Tibial artery (tissue), 4 donors: ENCODE data around the gene PTPN11.
"Not testable (repeated sequence)": the region's sequence is repeated elsewhere in the genome, so short reads cannot be mapped to it uniquely, and the experiment has no call there.

ENCODE experiments used
- DNase-seq, 2 donors: peaks; one replicate each; pipeline ENCODE4 v3.0.0-alpha.2; 2019
- H3K27ac ChIP-seq, 2 donors: fragments of 200-600 bp; sonication (generic) in 1 of 2; 1 replicate in 1 of 2; 2 replicates in 1 of 2; pipeline ENCODE4 v1.5.1; 2018 to 2019; ENCODE audit warnings: mild to moderate bottlenecking in 1 of 2
- H3K27me3 ChIP-seq, 2 donors: fragments of 200-600 bp; sonication (generic) in 1 of 2; one replicate each; pipeline versions ENCODE4 v1.5.1 to v1.6.0; 2016 to 2019
- H3K36me3 ChIP-seq, 3 donors: fragments of 200-600 bp; sonication (generic) in 2 of 3; one replicate each; pipeline ENCODE4 v1.5.1; 2016 to 2019; ENCODE audit warnings: mild to moderate bottlenecking in 2 of 3
- H3K4me1 ChIP-seq, 4 donors: fragments of 200-600 bp; sonication (generic) in 2 of 4; 1 replicate in 3 of 4; 2 replicates in 1 of 4; pipeline ENCODE4 v1.5.1; 2016 to 2019
- H3K4me3 ChIP-seq, 2 donors: fragments of 200-600 bp; sonication (generic) in 1 of 2; 1 replicate in 1 of 2; 2 replicates in 1 of 2; pipeline ENCODE4 v1.5.1; 2018 to 2019; ENCODE audit warnings: mild to moderate bottlenecking in 2 of 2
- H3K9me3 ChIP-seq, 3 donors: fragments of 200-600 bp; sonication (generic) in 1 of 3; one replicate each; pipeline ENCODE4 v1.5.1; 2016 to 2019
- CTCF ChIP-seq, 2 experiments: fragments of 200-600 bp in 1 of 2; fragments of 450-650 bp in 1 of 2; IDR thresholded peaks; one replicate each; pipeline ENCODE4 v1.5.1; 2017 to 2019; ENCODE audit warnings: antibody characterized with exemption in 2 of 2, mild to moderate bottlenecking in 1 of 2, moderate library complexity in 1 of 2
- intact Hi-C: fragments of 100-400 bp; cut with DNase I; formaldehyde crosslinking; loops from one replicate; pipeline ENCODE4 v1.15.0; 2023; ENCODE audit warnings: low total_unique reads

The PTPN11 gene

DNA sequence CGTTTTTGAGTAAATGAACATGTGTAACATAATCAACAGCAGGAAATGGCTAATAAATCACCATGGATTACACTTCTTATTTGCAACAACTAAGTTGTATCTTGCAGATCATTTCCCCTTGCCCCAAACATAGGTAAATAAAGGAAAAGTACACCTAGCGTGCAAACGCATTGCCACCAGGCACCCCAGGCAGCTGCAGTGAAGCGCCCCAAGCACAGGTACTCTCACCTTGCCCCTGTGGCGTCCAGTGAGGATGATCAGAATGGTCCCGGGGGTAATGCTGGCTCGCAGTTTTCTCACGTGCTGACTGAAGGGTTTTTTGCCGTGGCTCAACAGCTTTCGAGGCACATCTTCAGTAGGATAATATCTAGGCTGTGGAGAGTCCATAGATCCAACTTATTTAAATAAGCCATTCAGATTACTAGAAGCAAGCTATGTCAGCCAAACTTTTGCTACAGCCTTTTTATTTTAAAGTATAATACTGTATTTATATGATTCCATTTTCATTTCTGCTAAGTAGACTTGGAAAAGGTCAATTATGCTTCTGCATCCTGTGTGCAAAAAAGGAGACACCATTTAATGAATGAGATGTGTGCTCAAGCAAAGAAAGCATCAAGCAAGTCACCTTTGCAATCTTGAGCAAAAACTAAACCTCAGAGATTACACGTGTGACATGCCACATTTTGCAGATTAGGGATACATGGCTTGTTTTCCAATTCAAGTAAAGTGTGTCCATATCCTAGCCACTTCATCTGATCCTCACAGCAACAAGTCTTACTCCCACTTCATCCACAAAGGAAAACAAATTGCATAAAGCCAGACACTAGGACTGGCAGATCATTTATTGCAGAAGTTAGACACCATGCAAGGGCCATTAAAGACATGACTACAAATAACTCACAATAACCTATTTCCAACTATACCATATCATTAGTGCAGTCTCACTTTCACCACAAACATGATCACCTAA is 11.9 kb upstream of the PTPN11 start:
- Histone ChIP-seq H3K36me3 (peaks cover 35 to 45% (median 40%) of the 10 kb centered on the region in 3 donors), H3K9me3 (no peaks in the 10 kb centered on the region), H3K27ac (no peak overlapping the region), H3K27me3 (no peaks in the 10 kb centered on the region), H3K4me3 (no peak overlapping the region), H3K4me1 (peaks cover 0 to 20% (median 14%) of the 10 kb centered on the region in 4 donors)
- DNase-seq, result no peak
- no peak for TF ChIP-seq CTCF (IDR thresholded peaks at IDR 0.05)
- intact Hi-C loops, result no loop called here

DNA sequence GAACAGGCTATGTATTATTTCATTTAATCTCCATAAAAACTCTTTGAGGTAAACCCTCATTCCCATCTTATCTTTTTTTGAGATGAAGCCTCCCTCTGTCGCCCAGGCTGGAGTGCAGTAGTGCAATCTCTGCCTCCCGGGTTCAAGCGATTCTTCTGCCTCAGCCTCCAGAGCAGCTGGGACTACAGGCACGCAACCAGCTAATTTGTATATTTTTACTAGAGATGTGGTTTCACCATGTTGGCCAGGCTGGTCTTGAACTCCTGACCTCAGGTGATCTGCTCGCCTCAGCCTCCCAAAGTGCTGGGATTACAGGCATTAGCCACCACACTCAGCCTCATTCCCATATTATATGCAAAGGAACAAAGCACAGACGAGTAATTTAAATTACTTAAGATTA is 11.1 kb upstream of the PTPN11 start:
- intact Hi-C loops, H3K4me3 ChIP-seq, H3K27ac ChIP-seq, H3K27me3 ChIP-seq, DNase-seq, H3K9me3 ChIP-seq: not testable (repeated sequence)
- peaks cover 0 to 20% (median 14%) of the 10 kb centered on the region in 4 donors for H3K4me1 ChIP-seq
- peaks cover 35 to 45% (median 40%) of the 10 kb centered on the region in 3 donors for H3K36me3 ChIP-seq

DNA sequence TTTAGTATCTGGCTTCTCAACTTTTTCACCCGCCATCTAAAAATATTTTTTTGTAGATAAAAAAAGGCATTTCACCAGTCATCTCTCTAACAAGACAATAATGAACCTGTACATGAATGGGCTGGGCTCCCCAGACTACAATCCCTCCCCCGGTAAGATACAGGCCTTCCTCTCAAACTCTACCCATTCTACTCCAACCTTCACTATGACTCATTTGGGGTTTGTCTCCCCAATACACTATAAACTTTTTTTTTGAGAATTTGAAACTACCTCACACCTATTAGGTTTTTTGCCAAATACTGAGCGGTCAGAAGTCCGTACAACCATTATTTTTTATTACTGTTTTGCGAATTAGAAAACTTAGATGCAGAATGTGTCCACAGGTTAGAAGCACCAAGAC is 10.1 kb upstream of the PTPN11 start:
- intact Hi-C loops, result no loop called here
- Histone ChIP-seq H3K27me3 (no peaks in the 10 kb centered on the region), H3K9me3 (no peaks in the 10 kb centered on the region), H3K27ac (peak overlapping the region; percentile 74 to 82), H3K4me3 (peak overlapping the region; percentile 60 to 75), H3K36me3 (peaks cover 35 to 45% (median 40%) of the 10 kb centered on the region in 3 donors), H3K4me1 (peaks cover 0 to 20% (median 14%) of the 10 kb centered on the region in 4 donors)
- no peak for DNase-seq
- TF ChIP-seq CTCF (IDR thresholded peaks at IDR 0.05), result no peak

GRCh38 chr12:112409064-112409905 is 9.5 kb upstream of the PTPN11 start, which contains the start of gene RPL6:
RPL6 (minus strand) TSS chr12:112409605; CDS start chr12:112408656, 949 bp downstream.
- Histone ChIP-seq H3K27ac (peak within 1 kb of the TSS; percentile 74 to 82), H3K4me1 (peaks cover 0 to 20% (median 14%) of the 10 kb centered on the region in 4 donors), H3K36me3 (peaks cover 34 to 39% (median 38%) of the 10 kb centered on the region in 3 donors), H3K9me3 (no peaks in the 10 kb centered on the region), H3K27me3 (no peaks in the 10 kb centered on the region), H3K4me3 (peak within 1 kb of the TSS; percentile 60 to 75)
- peak; percentile 80 to 85 for DNase-seq
- intact Hi-C loops, result no loop called here
- no peak for TF ChIP-seq CTCF (IDR thresholded peaks at IDR 0.05)

- Histone ChIP-seq H3K4me1 (peaks cover 0 to 20% (median 14%) of the 10 kb centered on the region in 4 donors), H3K27me3 (no peaks in the 10 kb centered on the region), H3K4me3 (no peak overlapping the region), H3K36me3 (peaks cover 28 to 33% (median 32%) of the 10 kb centered on the region in 3 donors), H3K27ac (peak overlapping the region in 1 of 2 donors; percentile 82), H3K9me3 (no peaks in the 10 kb centered on the region)
- TF ChIP-seq CTCF (IDR thresholded peaks at IDR 0.05), result no peak
- no peak for DNase-seq
- intact Hi-C loops, result no loop called here
Observed at GRCh38 chr12:112409906-112410244, 8.9 kb upstream of the PTPN11 start.
